A549 treated with Hydrocortisone at 1 μM for 4 hours (cell line): ENCODE data around the gene APOO. TPM values are rescaled to one million over a fixed set of nuclear protein-coding genes. Genes with fewer than 3 reads are reported as not detected.

ENCODE experiments used
- total RNA-seq: library from RNA; stranded (reverse); fragments of 200-300 nt; extraction: Qiagen RNA extraction; gene quantifications from 5 replicates; pipeline ENCODE4 v1.2.3, GENCODE V29; 2022

Gene APOO
- 30.4 to 30.9 TPM (median 30.6 TPM) in 5 replicates for total RNA-seq

GRCh38 chrX:23907498-23908218, at the start of gene APOO, which contains the start of gene CXorf58:
Gene APOO (minus strand): TSS chrX:23907938. CDS start chrX:23907702, 236 bp downstream.
Gene CXorf58 (plus strand): TSS chrX:23908006. CDS start chrX:23910303, 2,297 bp downstream.

Other genes starting within 250 kb of the APOO start
- gene PRDX4, start 240.4 kb downstream of the APOO start, total RNA-seq = 230 to 299 TPM (median 289 TPM) in 5 replicates
- gene ACOT9, start 164.7 kb downstream of the APOO start, total RNA-seq = 98.1 to 106 TPM (median 101 TPM) in 5 replicates
- 355 to 458 TPM (median 417 TPM) in 5 replicates for gene SAT1, start 124.8 kb downstream of the APOO start, total RNA-seq
- 0.06 to 0.07 TPM (median 0.07 TPM) in 4 of 5 replicates, not detected in the other for gene CXorf58, start 68 bp upstream of the APOO start, total RNA-seq
- gene KLHL15, start 119.2 kb upstream of the APOO start, total RNA-seq = 3.1 to 4.4 TPM (median 3.5 TPM) in 5 replicates
- gene EIF2S3, start 147.0 kb upstream of the APOO start, total RNA-seq = 118 to 207 TPM (median 131 TPM) in 5 replicates
- gene ZFX, start 241.8 kb upstream of the APOO start, total RNA-seq = 7.1 to 10.6 TPM (median 8.7 TPM) in 5 replicates